HUES48 (cell line): ENCODE results near the gene KMT2B.

Experiments used
- H3K27ac ChIP-seq: one replicate; pipeline ENCODE4 v1.7.0; 2013; ENCODE audit warnings: low read depth, low read length, inconsistent platforms
- H3K27me3 ChIP-seq: 2 replicates; pipeline ENCODE4 v1.6.1; 2013; ENCODE audit warnings: mild to moderate bottlenecking, low read length; ENCODE audit not compliant: control insufficient read depth, insufficient read depth
- H3K36me3 ChIP-seq: 2 replicates; pipeline ENCODE4 v1.6.1; 2013; ENCODE audit warnings: low read length; ENCODE audit not compliant: control insufficient read depth, insufficient read depth
- H3K4me1 ChIP-seq: 2 replicates; pipeline ENCODE4 v1.6.1; 2013; ENCODE audit warnings: mild to moderate bottlenecking, low read length; ENCODE audit not compliant: control insufficient read depth, insufficient read depth
- H3K4me3 ChIP-seq: 2 replicates; pipeline ENCODE4 v1.5.1; 2013; ENCODE audit warnings: mild to moderate bottlenecking, low read depth, low read length
- H3K9ac ChIP-seq: 2 replicates; pipeline ENCODE4 v1.6.1; 2013; ENCODE audit warnings: mild to moderate bottlenecking, low read depth, low read length, moderate library complexity
- H3K9me3 ChIP-seq: 2 replicates; pipeline ENCODE4 v1.6.1; 2013; ENCODE audit warnings: low read length; ENCODE audit not compliant: control insufficient read depth, insufficient read depth

KMT2B gene

DNA sequence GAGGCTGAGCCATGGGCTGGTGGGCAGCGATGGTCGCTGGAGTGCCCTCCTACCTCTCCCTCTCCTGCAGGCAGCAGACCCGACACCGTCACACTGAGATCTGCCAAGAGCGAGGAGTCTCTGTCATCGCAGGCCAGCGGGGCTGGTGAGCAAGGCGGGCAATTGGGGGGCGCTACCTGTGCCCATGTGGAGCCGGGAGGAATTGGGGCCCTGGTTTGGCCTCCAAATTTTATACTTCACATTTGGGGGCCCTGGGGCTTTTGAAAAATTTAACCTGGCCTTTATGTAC, 67.5 kb downstream of the KMT2B start:
- H3K9ac ChIP-seq = no peak overlapping the region
- H3K36me3 ChIP-seq = no peaks in the 10 kb centered on the region

GRCh38 chr19:35786299-35787160, 68.7 kb downstream of the KMT2B start:
- no peaks in the 10 kb centered on the region for H3K9me3 ChIP-seq
- H3K36me3 ChIP-seq = no peaks in the 10 kb centered on the region
- no peak overlapping the region for H3K27ac ChIP-seq
- H3K4me1 ChIP-seq = peaks cover 5% of the 10 kb centered on the region; the same call in 1 of the 2 replicates
- H3K27me3 ChIP-seq = no peaks in the 10 kb centered on the region
- no peak overlapping the region for H3K9ac ChIP-seq
- H3K4me3 ChIP-seq = no peak overlapping the region

More for the DNA sequence above, 67.5 kb downstream of the KMT2B start:
- Histone ChIP-seq H3K27me3 (no peaks in the 10 kb centered on the region), H3K4me1 (peaks cover 8% of the 10 kb centered on the region; the same call in 1 of the 2 replicates), H3K27ac (no peak overlapping the region), H3K4me3 (peak overlapping the region; percentile 69), H3K9me3 (no peaks in the 10 kb centered on the region)

DNA sequence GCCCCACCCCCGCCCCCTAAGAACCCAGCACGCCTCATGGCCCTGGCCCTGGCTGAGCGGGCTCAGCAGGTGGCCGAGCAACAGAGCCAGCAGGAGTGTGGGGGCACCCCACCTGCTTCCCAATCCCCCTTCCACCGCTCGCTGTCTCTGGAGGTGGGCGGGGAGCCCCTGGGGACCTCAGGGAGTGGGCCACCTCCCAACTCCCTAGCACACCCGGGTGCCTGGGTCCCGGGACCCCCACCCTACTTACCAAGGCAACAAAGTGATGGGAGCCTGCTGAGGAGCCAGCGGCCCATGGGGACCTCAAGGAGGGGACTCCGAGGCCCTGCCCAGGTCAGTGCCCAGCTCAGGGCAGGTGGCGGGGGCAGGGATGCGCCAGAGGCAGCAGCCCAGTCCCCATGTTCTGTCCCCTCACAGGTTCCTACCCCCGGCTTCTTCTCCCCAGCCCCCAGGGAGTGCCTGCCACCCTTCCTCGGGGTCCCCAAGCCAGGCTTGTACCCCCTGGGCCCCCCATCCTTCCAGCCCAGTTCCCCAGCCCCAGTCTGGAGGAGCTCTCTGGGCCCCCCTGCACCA, 69.5 kb downstream of the KMT2B start:
- H3K27me3 ChIP-seq = no peaks in the 10 kb centered on the region

More for the DNA sequence above, 69.5 kb downstream of the KMT2B start:
- no peak overlapping the region for H3K9ac ChIP-seq
- H3K9me3 ChIP-seq = no peaks in the 10 kb centered on the region
- peaks cover 5% of the 10 kb centered on the region; the same call in 1 of the 2 replicates for H3K4me1 ChIP-seq
- H3K27ac ChIP-seq = no peak overlapping the region
- no peaks in the 10 kb centered on the region for H3K36me3 ChIP-seq
- H3K4me3 ChIP-seq = no peak overlapping the region
